ES-I3 (cell line): ENCODE data around the gene IFT25.

ENCODE experiments used
- H3K36me3 ChIP-seq: 2 replicates; pipeline ENCODE4 v1.6.1; 2013; ENCODE audit warnings: mild to moderate bottlenecking, low read length, control low read depth, moderate library complexity; ENCODE audit not compliant: insufficient read depth
- H3K4me1 ChIP-seq: 2 replicates; pipeline ENCODE4 v1.6.1; 2013; ENCODE audit warnings: mild to moderate bottlenecking, control low read depth, low read length; ENCODE audit not compliant: insufficient read depth
- H3K9ac ChIP-seq: 2 replicates; pipeline ENCODE4 v1.6.1; 2013; ENCODE audit warnings: low read depth, mild to moderate bottlenecking, low read length, moderate library complexity
- H3K9me3 ChIP-seq: 2 replicates; pipeline ENCODE4 v1.6.1; 2013; ENCODE audit warnings: mild to moderate bottlenecking, low read length, moderate library complexity; ENCODE audit not compliant: control insufficient read depth, insufficient read depth

IFT25 gene

DNA sequence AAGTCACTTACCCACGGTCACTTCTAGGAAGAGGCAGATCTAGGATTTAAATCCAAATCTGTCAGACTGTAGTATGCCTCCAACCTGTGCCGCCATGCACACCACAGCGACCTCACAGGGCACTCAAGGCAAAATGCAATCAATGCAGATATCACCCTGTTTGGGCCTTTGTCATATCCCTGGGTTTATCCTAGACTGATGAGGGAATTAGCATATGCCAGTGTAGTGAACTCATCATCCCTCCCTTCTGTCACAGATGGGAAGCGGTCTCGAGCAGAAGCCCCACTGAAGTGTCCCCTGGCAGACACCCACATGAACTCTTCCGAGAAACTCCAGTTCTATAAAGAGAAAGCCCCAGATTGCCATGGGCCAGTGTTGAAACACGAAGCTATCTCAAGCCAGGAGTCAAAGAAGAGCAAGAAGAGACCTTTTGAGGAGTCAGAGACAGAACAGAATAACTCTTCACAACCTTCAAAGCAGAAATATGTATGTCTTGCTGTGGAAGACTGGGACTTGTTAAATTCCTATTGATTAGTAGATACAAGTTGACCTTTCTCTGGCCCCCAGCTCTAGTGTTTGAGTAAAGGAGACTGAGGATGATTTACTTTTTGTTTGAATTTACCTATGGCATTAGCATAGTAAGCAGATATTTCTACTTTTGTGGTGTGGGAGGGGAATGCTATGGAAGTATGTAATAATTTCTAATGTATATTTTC, 22.1 kb upstream of the IFT25 start:
- no peak overlapping the region for H3K9ac ChIP-seq
- no peaks in the 10 kb centered on the region for H3K9me3 ChIP-seq
- peaks cover 5% of the 10 kb centered on the region; the same call in 1 of the 2 replicates for H3K4me1 ChIP-seq
- no peaks in the 10 kb centered on the region for H3K36me3 ChIP-seq

DNA sequence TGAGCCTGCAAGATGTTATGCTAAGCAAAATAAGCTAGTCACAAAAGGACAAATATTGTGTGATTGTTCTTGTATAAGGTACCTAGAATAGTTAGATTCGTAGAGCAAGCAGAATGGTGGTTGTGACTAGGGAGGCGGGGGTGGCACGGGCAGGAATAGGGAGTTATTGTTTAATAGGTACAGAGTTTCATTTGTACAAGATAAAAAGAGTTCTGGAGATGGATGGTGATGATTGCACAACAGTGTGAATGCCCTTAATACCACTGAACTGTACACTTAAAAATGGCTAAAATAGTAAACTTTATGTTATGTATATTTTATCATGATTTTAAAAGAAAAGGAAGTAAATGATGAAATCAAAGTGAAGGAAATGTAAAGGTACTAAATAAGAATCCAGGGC, 21.3 kb upstream of the IFT25 start:
- Histone ChIP-seq H3K36me3 (no peaks in the 10 kb centered on the region; the same call in 1 of the 2 replicates), H3K9me3 (no peaks in the 10 kb centered on the region), H3K9ac (no peak overlapping the region), H3K4me1 (peaks cover 5% of the 10 kb centered on the region; the same call in 1 of the 2 replicates)

DNA sequence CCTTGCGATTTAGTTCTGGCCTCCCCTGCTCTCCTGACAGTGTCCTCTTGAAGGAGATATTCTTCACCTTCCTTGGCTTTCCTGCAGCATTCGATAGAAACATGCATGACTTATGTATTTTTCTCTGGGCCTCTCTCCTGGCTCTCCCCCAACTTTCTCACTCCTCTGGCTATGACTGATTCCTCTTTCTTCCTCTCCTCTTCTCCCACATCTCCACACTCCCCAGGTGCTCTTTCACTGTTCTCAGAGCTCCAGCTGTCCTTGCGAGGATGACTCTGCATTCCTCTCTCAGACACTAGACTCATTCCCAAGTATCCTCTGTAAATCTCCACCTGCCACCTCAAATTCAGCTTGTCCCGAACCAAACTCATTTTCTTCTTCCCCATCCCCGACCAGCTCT, 18.6 kb upstream of the IFT25 start:
- no peaks in the 10 kb centered on the region for H3K9me3 ChIP-seq
- peaks cover 5% of the 10 kb centered on the region; the same call in 1 of the 2 replicates for H3K4me1 ChIP-seq
- H3K36me3 ChIP-seq, result peaks cover 10% of the 10 kb centered on the region; the same call in 1 of the 2 replicates
- no peak overlapping the region for H3K9ac ChIP-seq

DNA sequence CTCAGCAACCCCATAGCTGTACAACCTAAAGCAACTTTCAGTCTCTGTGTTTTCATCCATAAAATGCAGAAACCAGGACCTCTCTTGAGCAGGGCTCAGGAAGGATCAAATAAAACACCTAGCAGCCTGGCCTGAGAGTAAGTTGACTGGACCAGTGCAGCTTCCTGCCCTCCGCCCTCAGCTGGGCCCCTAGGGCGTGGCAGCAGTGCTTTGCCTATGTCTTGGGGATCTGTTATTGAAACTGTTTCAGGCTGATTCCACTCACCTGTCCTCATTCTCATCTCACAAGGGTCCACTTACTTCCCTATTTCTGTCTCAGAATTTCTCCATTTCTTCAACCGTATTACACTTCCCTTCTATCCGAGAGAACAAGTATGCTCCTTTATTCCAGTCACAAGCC, 18.0 kb upstream of the IFT25 start:
- no peak overlapping the region for H3K9ac ChIP-seq
- H3K4me1 ChIP-seq, result peaks cover 5% of the 10 kb centered on the region; the same call in 1 of the 2 replicates
- no peaks in the 10 kb centered on the region for H3K9me3 ChIP-seq
- H3K36me3 ChIP-seq, result peaks cover 10% of the 10 kb centered on the region; the same call in 1 of the 2 replicates

DNA sequence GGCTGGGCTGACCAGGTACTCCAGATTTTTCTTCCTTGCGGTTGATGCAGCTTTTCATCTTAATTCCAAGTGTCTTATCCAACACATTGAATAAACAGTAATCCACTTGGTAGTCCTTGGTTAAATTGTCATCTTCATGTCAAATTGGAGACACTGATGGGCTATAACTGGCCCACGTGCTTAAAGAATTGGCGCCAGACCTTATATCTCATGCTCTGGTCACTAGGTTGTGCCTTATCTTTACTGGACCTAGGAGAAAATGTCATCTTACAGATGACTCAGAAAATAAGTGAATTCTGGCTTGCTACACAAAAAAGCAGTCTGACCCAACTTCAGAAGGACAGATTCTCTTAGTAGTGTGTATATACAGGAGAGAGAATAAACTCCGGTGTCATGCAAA, 16.9 kb upstream of the IFT25 start:
- Histone ChIP-seq H3K9me3 (no peaks in the 10 kb centered on the region), H3K4me1 (peaks cover 12% of the 10 kb centered on the region), H3K9ac (no peak overlapping the region), H3K36me3 (peaks cover 10% of the 10 kb centered on the region; the same call in 1 of the 2 replicates)

DNA sequence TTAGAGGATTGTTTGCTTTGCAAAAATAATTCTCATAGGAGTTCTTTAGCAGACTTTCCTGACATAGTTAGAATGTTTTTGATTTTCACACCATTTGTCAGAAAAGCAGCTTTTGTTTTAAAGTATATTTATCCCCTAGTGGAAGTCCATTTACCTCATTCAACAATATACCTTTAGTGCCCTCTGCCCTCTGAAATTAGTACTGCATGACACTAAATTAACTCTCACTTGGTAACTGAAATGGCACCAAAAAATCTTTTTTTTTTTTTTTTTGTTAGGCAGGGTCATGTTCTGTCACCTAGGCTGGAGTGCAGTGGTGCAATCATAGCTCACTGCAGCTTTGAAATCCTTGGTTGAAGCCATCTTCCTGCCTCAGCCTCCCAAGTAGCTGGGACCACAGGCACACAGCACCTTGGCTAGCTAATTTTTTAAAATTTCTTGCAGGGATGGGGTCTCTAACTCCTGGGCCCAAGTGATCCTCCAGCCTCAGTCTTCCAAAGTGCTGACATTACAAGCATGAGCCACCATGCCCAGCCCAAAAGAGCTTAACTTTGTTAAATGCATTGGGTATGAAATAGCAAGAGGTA, 14.3 kb upstream of the IFT25 start:
- H3K4me1 ChIP-seq, result peaks cover 25% of the 10 kb centered on the region
- H3K36me3 ChIP-seq, result peaks cover 10% of the 10 kb centered on the region; the same call in 1 of the 2 replicates
- H3K9ac ChIP-seq, result no peak overlapping the region
- H3K9me3 ChIP-seq, result no peaks in the 10 kb centered on the region

DNA sequence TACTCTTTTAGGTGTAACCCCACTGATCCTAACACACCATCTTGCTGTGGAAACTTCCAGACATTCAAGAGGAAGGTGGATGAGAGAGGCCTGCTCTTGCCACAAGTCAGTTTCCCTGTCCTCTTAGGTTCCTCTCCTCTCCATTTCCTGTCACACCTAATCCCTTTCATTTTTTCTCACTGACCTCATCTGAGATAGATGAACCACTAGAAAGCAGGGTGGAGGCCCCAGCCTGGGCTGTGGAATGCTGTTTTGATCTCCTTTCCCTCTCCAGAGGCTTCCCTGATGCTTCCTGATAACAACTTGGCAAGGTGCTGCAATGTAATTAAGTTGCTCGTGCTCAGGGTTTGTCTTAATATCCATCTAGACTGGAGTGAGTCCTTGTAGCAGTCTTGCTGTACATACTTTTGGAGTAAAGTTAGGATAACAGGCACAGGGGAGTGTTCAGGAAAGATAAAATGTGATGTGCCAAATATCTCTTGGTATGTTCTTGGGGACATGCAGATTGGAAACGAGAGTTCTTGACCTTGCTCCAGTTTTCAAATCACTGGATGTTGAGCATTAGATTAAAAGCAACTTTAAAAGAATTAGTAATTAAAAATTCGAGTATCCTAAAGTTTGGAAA, 11.8 kb upstream of the IFT25 start:
- no peaks in the 10 kb centered on the region for H3K9me3 ChIP-seq
- no peak overlapping the region for H3K9ac ChIP-seq
- peaks cover 19% of the 10 kb centered on the region for H3K4me1 ChIP-seq
- peaks cover 13% of the 10 kb centered on the region for H3K36me3 ChIP-seq

DNA sequence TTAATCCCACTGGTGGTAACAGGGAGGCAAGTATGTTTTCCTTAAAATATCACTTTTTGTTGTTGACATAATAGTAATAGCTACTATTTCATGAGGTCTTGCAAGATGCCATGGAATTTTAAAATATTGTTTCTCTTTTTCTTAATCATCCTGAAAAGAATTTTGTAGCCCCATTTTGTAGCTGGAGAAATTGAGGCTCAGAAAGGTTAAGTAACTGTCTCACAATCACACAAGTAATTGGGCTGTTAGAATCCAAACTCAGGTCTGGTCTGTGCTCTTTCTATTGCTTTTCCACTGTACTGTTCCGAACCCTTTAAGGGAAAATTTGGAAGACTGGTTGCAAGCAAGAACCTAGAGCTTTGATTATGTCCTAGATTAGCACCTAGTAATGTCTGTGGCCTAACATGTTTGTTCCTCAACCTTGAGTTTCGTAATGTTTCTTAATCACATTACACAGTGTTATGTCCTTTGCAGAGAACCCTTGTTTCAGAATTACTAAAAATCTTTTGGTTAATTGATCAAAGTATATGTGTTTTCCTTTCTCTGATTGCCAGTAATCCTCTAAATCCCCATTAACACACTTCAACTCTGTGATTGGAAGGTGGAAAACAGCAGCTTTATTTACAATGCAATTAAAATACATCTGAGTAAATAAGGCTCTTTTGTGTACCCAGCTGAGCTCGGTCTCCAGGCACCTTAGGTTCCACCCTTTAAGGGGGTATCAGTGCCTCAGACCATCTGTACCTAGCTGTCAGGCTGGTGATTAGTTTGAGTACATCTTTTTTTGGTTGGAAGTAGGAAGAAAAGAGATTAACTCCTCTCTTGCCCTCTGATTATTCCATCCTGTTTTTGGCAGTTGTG, 11.0 kb upstream of the IFT25 start:
- peaks cover 19% of the 10 kb centered on the region for H3K4me1 ChIP-seq
- no peak overlapping the region for H3K9ac ChIP-seq
- H3K9me3 ChIP-seq, result no peaks in the 10 kb centered on the region
- H3K36me3 ChIP-seq, result peaks cover 13% of the 10 kb centered on the region

DNA sequence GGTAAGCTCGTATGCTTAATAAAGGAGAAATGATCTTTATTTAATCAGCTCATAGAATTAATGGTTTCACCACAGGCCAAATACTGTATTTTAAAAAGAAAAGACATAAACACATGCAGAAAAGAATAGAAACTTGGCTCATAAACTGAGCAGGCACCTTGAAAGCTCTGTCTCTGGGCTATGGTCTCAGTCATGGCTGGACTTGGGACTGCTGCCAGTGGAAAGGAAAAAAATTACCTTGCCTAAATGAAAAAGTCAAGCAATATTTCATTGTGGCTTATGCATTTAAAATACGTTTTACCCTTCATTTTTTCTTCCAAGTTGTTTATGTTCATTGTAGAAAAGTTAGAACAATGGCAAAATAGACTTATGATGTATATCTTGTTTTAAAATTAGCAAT, 8.6 kb upstream of the IFT25 start:
- Histone ChIP-seq H3K36me3 (peaks cover 3% of the 10 kb centered on the region; the same call in 1 of the 2 replicates), H3K9me3 (no peaks in the 10 kb centered on the region), H3K9ac (no peak overlapping the region), H3K4me1 (peaks cover 28% of the 10 kb centered on the region)

DNA sequence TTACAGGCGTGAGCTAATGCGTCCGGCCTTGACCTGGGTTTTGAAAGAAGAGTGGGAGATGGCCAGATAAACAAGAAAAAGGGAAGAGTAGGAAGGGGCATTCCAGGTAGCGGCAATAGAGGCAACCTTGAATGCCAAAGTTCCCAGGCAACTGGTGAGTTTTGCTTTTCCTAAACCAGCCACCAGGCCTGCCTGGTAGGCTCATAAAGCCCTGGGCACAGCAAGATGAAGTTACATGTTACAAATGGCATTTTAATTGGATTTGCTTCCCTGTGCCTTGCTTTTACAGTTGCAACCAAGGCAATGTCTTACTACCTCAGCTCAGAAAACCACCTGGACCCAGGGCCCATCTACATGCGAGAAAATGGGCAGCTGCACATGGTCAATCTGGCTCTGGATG, 6.2 kb upstream of the IFT25 start:
- Histone ChIP-seq H3K4me1 (peaks cover 14% of the 10 kb centered on the region), H3K36me3 (peaks cover 3% of the 10 kb centered on the region; the same call in 1 of the 2 replicates), H3K9me3 (no peaks in the 10 kb centered on the region), H3K9ac (no peak overlapping the region)

DNA sequence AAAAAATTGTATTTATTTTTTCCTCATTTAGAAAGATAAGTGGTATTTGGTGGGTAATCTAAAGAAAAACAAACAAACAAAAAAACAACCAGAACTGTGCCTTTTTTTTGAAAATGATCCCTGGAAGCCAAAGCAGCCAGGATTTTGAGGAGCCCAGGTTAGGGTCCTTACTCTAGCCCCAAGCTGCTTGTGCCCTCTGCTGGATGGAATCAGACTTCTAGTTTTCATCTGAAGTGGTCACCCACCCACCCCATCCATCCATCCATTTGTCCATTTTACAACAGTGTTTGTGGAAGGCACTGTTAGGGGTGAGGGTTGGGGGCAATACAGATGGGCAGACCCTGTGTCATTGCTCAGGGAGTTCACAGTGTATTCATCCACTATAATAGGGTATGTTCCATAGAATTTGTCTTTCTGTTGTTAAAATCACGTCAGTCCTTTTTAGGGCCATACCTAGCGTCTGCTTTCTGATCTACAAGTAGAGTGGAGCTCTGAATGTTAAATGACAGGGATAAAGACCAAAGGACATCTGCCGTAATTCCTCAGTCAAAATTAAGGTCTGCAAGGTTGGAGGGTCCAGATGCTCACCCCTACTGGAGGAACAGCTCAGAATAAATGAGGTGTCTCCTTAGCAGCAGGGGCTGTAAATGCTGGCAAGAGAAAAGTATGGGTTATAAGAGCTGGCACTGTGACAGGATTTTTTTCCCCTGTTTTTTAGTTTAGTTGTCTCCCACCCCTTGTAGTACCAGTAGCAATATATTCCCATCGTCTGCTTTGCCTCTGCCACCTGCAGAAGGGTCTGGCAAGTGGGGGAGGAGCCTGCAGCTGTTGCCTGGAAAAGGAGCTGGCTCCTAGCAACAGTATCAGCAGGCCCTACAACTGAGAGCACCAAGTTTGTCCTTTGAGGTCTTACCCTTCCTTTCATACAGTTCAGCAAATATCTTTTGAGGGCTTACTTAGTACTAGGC, 3.8 kb upstream of the IFT25 start:
- Histone ChIP-seq H3K36me3 (peaks cover 3% of the 10 kb centered on the region; the same call in 1 of the 2 replicates), H3K4me1 (peaks cover 11% of the 10 kb centered on the region; the same call in 1 of the 2 replicates), H3K9me3 (no peaks in the 10 kb centered on the region), H3K9ac (no peak overlapping the region)

DNA sequence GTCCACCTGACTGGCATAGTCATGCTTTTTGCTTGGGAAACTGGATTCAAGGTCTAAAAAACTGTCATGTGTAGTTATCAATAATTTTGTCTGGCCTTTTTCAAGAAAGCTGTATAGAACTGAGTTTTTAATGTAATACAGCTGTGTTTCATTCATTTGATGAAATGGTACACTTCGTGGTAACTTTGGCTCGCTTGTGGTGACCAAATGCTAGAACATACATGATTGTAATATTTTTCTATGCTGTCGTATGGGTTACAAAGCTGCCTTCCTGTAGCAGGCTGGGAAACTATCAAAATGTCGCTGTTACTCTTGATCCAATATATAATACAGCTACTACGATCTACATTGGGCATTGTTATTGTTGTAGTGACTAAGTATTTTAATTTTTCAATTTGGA, 2.8 kb upstream of the IFT25 start:
- Histone ChIP-seq H3K9ac (no peak overlapping the region), H3K9me3 (no peaks in the 10 kb centered on the region), H3K36me3 (no peaks in the 10 kb centered on the region; the same call in 1 of the 2 replicates), H3K4me1 (peaks cover 12% of the 10 kb centered on the region; the same call in 1 of the 2 replicates)

DNA sequence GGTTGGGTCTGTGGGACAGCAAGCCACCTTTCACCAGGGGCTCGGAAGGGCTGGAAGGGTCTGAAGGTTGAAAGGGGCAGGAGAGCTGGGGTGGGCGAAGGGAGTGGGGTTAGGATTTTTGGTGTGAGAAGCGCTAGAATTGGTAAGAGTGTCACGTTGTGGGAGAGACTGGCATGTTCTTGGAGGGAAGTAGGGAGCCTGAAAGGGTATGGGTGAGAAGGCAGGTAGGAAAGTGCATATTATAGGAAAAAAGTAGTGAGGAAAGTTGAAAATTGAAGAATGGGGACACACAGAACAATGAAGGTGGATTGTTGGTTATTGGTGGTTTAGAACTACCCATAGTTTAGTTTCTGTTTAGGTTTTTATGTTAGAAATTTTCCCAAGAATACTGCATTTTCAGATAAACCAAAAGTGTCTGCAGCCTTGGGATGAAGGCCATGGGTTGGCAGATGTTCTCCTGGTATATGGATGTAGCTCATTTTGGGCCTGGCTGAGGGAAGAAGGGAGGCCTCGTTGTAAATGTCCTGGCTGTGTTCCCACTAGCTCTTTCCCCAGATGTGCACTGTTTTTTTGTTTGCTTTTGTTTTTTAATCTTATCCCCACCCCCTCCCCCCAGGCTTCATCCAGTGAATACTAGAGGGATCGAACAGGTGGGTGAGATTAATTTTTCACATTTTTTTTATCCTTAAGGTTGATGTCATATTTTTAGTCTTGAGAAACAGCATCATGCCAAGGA, 1.8 kb upstream of the IFT25 start:
- H3K4me1 ChIP-seq, result peaks cover 20% of the 10 kb centered on the region; the same call in 1 of the 2 replicates
- peak overlapping the region; percentile 91 for H3K9ac ChIP-seq

More for the DNA sequence above, 1.8 kb upstream of the IFT25 start:
- no peaks in the 10 kb centered on the region for H3K9me3 ChIP-seq
- H3K36me3 ChIP-seq, result no peaks in the 10 kb centered on the region; the same call in 1 of the 2 replicates
